B cell (primary cell): ENCODE data around the gene RPL34. TPM values are rescaled to one million over a fixed set of nuclear protein-coding genes. Genes with fewer than 3 reads are reported as not detected.

Experiments used
- ATAC-seq: fragments of 200-7000 bp; cut with Tn5 transposase; one replicate; pipeline ENCODE4 v1.10.0; 2021; ENCODE audit warnings: low read depth, mild to moderate bottlenecking, moderate number of reproducible peaks, moderate library complexity
- CTCF ChIA-PET: fragments of 350-600 bp; sonication (Branson Sonifier 250); formaldehyde crosslinking; loops from one replicate; lab custom pipeline; 2021; ENCODE audit warnings: antibody characterized with exemption, inconsistent platforms; lab: Charles Lee
- POLR2A ChIA-PET: fragments of 350-600 bp; sonication (Branson Sonifier 250); formaldehyde crosslinking; loops from one replicate; lab custom pipeline; 2021; ENCODE audit warnings: antibody characterized with exemption; lab: Charles Lee
- DNase-seq: peaks from one replicate; pipeline ENCODE4 v3.0.0; 2013
- H2AFZ ChIP-seq: 2 replicates; pipeline ENCODE4 v1.6.1; 2012; ENCODE audit warnings: mild to moderate bottlenecking, low read depth, low read length; ENCODE audit not compliant: insufficient read depth, poor library complexity, severe bottlenecking
- H3K27ac ChIP-seq, 2 donors: 1 replicate in 1 of 2; 2 replicates in 1 of 2; pipeline ENCODE4 v1.5.1; 2012 to 2013; ENCODE audit warnings: low read length in 2 of 2, mild to moderate bottlenecking in 2 of 2, moderate library complexity in 1 of 2
- H3K27me3 ChIP-seq, 4 experiments: fragments of 200-600 bp in 1 of 4; sonication (generic) in 1 of 4; replicated peaks in 1 of 4; 1 replicate in 2 of 4; 2 replicates in 2 of 4; pipeline versions ENCODE4 v1.6.1 to v1.7.0; 2013 to 2016; ENCODE audit warnings: low read length in 3 of 4, mild to moderate bottlenecking in 2 of 4, mixed read lengths in 1 of 4, moderate library complexity in 1 of 4; ENCODE audit not compliant: insufficient read depth in 4 of 4, control insufficient read depth in 3 of 4; ENCODE audit errors: control extremely low read depth in 1 of 4
- H3K36me3 ChIP-seq, 2 experiments: replicated peaks in 1 of 2; 1 replicate in 1 of 2; 2 replicates in 1 of 2; pipeline versions ENCODE4 v1.6.1 to v1.7.1; 2013; ENCODE audit warnings: low read length in 1 of 2; ENCODE audit not compliant: insufficient read depth in 2 of 2, control insufficient read depth in 1 of 2; ENCODE audit errors: control extremely low read depth in 1 of 2, extremely low read depth in 1 of 2
- H3K4me1 ChIP-seq, 2 donors: fragments of 200-600 bp in 1 of 2; sonication (generic) in 1 of 2; 1 replicate in 1 of 2; 2 replicates in 1 of 2; pipeline versions ENCODE4 v1.5.1 to v1.6.1; 2013 to 2017; ENCODE audit warnings: low read length in 2 of 2; ENCODE audit not compliant: control insufficient read depth in 2 of 2, insufficient read depth in 2 of 2
- H3K4me2 ChIP-seq: replicated peaks from 2 replicates; pipeline ENCODE3; 2012; ENCODE audit warnings: mild to moderate bottlenecking, low read depth, low read length; ENCODE audit not compliant: poor library complexity, severe bottlenecking
- H3K4me3 ChIP-seq, 5 experiments: fragments of 200-600 bp in 1 of 5; sonication (generic) in 1 of 5; 1 replicate in 3 of 5; 2 replicates in 2 of 5; pipeline versions ENCODE4 v1.5.1 to v1.7.0; 2011 to 2016; ENCODE audit warnings: low read length in 4 of 5, mild to moderate bottlenecking in 4 of 5, low read depth in 2 of 5, control low read depth in 1 of 5, moderate library complexity in 1 of 5; ENCODE audit not compliant: insufficient read depth in 1 of 5; ENCODE audit errors: control extremely low read depth in 1 of 5, extremely low read depth in 1 of 5
- H3K79me2 ChIP-seq: fragments of 200-600 bp; sonication (generic); one replicate; pipeline ENCODE4 v1.6.0; 2016; ENCODE audit warnings: low read length; ENCODE audit not compliant: control insufficient read depth, insufficient read depth
- H3K9ac ChIP-seq: fragments of 200-600 bp; sonication (generic); 2 replicates; pipeline ENCODE4 v1.6.1; 2017; ENCODE audit warnings: mild to moderate bottlenecking, low read length, moderate library complexity
- H3K9me3 ChIP-seq, 3 donors: one replicate each; pipeline versions ENCODE4 v1.6.1 to v1.7.1; 2013; ENCODE audit warnings: low read length in 2 of 3; ENCODE audit not compliant: control insufficient read depth in 2 of 3, insufficient read depth in 1 of 3; ENCODE audit errors: control extremely low read depth in 1 of 3
- H4K20me1 ChIP-seq: 2 replicates; pipeline ENCODE4 v1.6.0; 2012; ENCODE audit warnings: mild to moderate bottlenecking, low read length; ENCODE audit not compliant: insufficient read depth, control insufficient read depth, poor library complexity, severe bottlenecking
- H3K27ac Mint-ChIP-seq: one replicate; pipeline ENCODE4 v1.8.0; 2021; ENCODE audit warnings: mixed read lengths
- H3K27me3 Mint-ChIP-seq: one replicate; pipeline ENCODE4 v1.8.0; 2021; ENCODE audit warnings: mixed read lengths
- H3K4me1 Mint-ChIP-seq: one replicate; pipeline ENCODE4 v1.8.0; 2021; ENCODE audit warnings: mixed read lengths
- H3K4me3 Mint-ChIP-seq: one replicate; pipeline ENCODE4 v1.8.0; 2021; ENCODE audit warnings: mixed read lengths
- H3K9me3 Mint-ChIP-seq: one replicate; pipeline ENCODE4 v1.8.0; 2022; ENCODE audit warnings: mixed read lengths; ENCODE audit not compliant: insufficient read depth
- EZH2 ChIP-seq: IDR thresholded peaks from 2 replicates; pipeline ENCODE4 v1.6.1; 2012; ENCODE audit warnings: borderline replicate concordance, low read depth, mild to moderate bottlenecking, moderate library complexity, low read length; ENCODE audit not compliant: insufficient read depth, poor library complexity, severe bottlenecking
- WGBS: methylation state at CpG from one replicate; pipeline ENCODE4 v1.1.5; 2013; ENCODE audit warnings: missing lambda C conversion rate; ENCODE audit not compliant: insufficient coverage; 5-methylcytosine and 5-hydroxymethylcytosine counted together
- intact Hi-C: fragments of 100-400 bp; cut with micrococcal nuclease; formaldehyde crosslinking; loops from one replicate; pipeline ENCODE4 v1.10.0; 2022
- polyA plus RNA-seq: library from polyadenylated mRNA; depleted of rRNA; stranded (reverse); fragments of >200 nt; gene quantifications from 2 replicates; pipeline ENCODE4 v1.2.3, GENCODE V29; 2012
- total RNA-seq, 2 donors: library from RNA; stranded (reverse); fragments of 120-200 nt in 1 of 2; gene quantifications; 1 replicate in 1 of 2; 2 replicates in 1 of 2; pipeline versions ENCODE4 v1.2.3 to v1.2.4, GENCODE V29; 2013 to 2022
- TF ChIP-seq, protein P1 (sequence below): fragments of 200-600 bp; IDR thresholded peaks from one replicate; pipeline ENCODE4 v1.8.0; 2022; ENCODE audit warnings: antibody characterized with exemption, mild to moderate bottlenecking

Gene RPL34
- total and polyA plus RNA-seq, 2 donors (not counting 1 experiment from before 2014, with no cell fraction given): 2,267 to 4,160 TPM

DNA sequence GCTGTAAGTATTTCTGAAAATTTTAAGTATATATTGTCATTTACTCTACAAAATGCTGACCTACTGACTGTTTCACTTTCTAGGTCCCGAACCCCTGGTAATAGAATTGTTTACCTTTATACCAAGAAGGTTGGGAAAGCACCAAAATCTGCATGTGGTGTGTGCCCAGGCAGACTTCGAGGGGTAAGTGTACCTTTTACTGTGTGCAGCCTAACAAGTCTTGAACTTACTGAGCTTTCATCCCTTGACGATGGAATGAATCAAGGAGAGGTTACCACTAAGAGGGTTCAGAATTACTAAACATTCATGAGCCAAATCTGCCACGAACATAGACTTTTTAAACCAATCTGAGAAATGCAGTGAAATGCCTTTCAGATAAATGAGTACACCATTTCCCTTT lies 1.6 kb downstream of the RPL34 start:
- Histone ChIP-seq H3K27ac (peak overlapping the region in 1 of 2 donors; percentile 88), H3K4me2 (peak overlapping the region; percentile 84), H3K4me1 (peaks cover 20 to 24% of the 10 kb centered on the region in 2 donors), H3K9ac (no peak overlapping the region), H2AFZ (no peak overlapping the region), H3K27me3 (no peaks in the 10 kb centered on the region), H3K36me3 (peaks cover 2 to 50% of the 10 kb centered on the region in 2 experiments), H3K9me3 (no peaks in the 10 kb centered on the region), H3K4me3 (no peak overlapping the region), H3K79me2 (peaks cover 10% of the 10 kb centered on the region), H4K20me1 (peaks cover 17% of the 10 kb centered on the region)
- H3K9me3 Mint-ChIP-seq: no peaks in the 10 kb centered on the region
- H3K4me1 Mint-ChIP-seq: peaks cover 46% of the 10 kb centered on the region
- no peak for TF ChIP-seq EZH2
- TF ChIP-seq, protein P1, sequence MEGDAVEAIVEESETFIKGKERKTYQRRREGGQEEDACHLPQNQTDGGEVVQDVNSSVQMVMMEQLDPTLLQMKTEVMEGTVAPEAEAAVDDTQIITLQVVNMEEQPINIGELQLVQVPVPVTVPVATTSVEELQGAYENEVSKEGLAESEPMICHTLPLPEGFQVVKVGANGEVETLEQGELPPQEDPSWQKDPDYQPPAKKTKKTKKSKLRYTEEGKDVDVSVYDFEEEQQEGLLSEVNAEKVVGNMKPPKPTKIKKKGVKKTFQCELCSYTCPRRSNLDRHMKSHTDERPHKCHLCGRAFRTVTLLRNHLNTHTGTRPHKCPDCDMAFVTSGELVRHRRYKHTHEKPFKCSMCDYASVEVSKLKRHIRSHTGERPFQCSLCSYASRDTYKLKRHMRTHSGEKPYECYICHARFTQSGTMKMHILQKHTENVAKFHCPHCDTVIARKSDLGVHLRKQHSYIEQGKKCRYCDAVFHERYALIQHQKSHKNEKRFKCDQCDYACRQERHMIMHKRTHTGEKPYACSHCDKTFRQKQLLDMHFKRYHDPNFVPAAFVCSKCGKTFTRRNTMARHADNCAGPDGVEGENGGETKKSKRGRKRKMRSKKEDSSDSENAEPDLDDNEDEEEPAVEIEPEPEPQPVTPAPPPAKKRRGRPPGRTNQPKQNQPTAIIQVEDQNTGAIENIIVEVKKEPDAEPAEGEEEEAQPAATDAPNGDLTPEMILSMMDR: no peak
- no peaks in the 10 kb centered on the region for H3K27me3 Mint-ChIP-seq
- DNase-seq (no peak), ATAC-seq (no peak)
- intact Hi-C loops: loop anchor here (10.0 kb wide), 2 partner anchors 813 to 1193 kb away; partner anchors contain the start of genes GAR1 and SEC24B
- WGBS: 80% methylated on average over 1 of the region's 4 CpGs
- CTCF ChIA-PET: no interaction called here
- no peak overlapping the region for H3K27ac Mint-ChIP-seq
- no peak overlapping the region for H3K4me3 Mint-ChIP-seq
- POLR2A ChIA-PET: interaction anchor here (2.3 kb wide), 1 partner anchor 28 kb away, joined by 11 read pairs; the partner anchor contains the start of gene OSTC

DNA sequence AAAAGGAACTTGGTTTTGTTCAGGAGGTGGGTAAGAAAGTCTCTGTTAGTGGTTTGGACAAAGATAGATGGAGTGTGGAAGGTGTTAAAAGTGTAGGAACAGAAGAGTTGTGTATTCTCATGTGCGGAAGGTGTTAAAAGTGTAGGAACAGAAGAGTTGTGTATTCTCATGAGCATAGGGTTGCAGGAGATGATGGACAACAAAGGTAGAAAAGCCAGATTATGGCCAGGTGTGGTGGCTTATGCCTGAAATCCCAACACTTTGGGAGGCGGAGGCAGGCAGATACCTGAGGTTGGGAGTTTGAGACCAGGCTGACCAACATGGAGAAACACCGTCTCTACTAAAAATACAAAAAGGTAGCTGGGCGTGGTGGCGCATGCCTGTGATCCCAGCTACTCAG lies 2.5 kb downstream of the RPL34 start:
- 100% methylated on average over 4 of the region's 5 CpGs for WGBS
- H3K79me2 ChIP-seq: peaks cover 10% of the 10 kb centered on the region
- no peak for TF ChIP-seq EZH2
- peak overlapping the region in 1 of 2 donors; percentile 6 for H3K27ac ChIP-seq
- Mint-ChIP-seq H3K4me3 (no peak overlapping the region), H3K4me1 (peaks cover 46% of the 10 kb centered on the region), H3K27me3 (no peaks in the 10 kb centered on the region), H3K9me3 (no peaks in the 10 kb centered on the region), H3K27ac (no peak overlapping the region)
- peaks cover 2 to 58% of the 10 kb centered on the region in 2 experiments for H3K36me3 ChIP-seq
- DNase-seq: no peak
- H3K9ac ChIP-seq: no peak overlapping the region
- CTCF ChIA-PET: no interaction called here
- no peaks in the 10 kb centered on the region for H3K27me3 ChIP-seq
- no peak overlapping the region for H3K4me3 ChIP-seq
- no peak for ATAC-seq
- intact Hi-C loops: loop anchor here (10.0 kb wide), 2 partner anchors 812 to 1192 kb away; partner anchors contain the start of genes GAR1 and SEC24B
- H2AFZ ChIP-seq: no peak overlapping the region
- H3K4me2 ChIP-seq: no peak overlapping the region
- peaks cover 20 to 24% of the 10 kb centered on the region in 2 donors for H3K4me1 ChIP-seq
- POLR2A ChIA-PET: no interaction called here
- no peaks in the 10 kb centered on the region for H3K9me3 ChIP-seq
- H4K20me1 ChIP-seq: peaks cover 17% of the 10 kb centered on the region
